Measurements from ENCODE around the gene IPO4.
A peak's percentile ranks its signal among the peaks of the same experiment; 100 is the strongest.

Gene IPO4

GRCh38 chr14:24232645-24233537 lies 44.3 kb upstream of the IPO4 start, which contains the start of gene GMPR2:
Gene GMPR2, plus strand, starts transcription at chr14:24232929. Its CDS starts 325 bp downstream, at chr14:24233254.
- no peaks in the 10 kb centered on the region for H3K9me3 ChIP-seq (ENCODE audit: control insufficient read depth, low read length)
- peaks cover 24 to 51% of the 10 kb centered on the region in 2 experiments for H3K36me3 ChIP-seq (ENCODE audit: control insufficient read depth in 1 of 2, insufficient read depth in 2 of 2, low read depth in 1 of 2, low read length in 2 of 2)
- H3K4me1 ChIP-seq (ENCODE audit: control insufficient read depth, insufficient read depth, low read depth, low read length): peaks cover 9% of the 10 kb centered on the region
- peak within 1 kb of the TSS in 1 of 2 experiments; percentile 37 for H3K23ac ChIP-seq (ENCODE audit: low read length in 2 of 2)
- peak within 1 kb of the TSS; percentile 64 for H2AK5ac ChIP-seq (ENCODE audit: low read length, severe bottlenecking)
- H3K4me3 ChIP-seq (ENCODE audit: insufficient read depth in 1 of 2, low read depth in 1 of 2, low read length in 2 of 2): peak within 1 kb of the TSS; percentile 83 to 99
- H2BK120ac ChIP-seq (ENCODE audit: low read depth, low read length): peak within 1 kb of the TSS; percentile 77
- WGBS: 10% methylated on average over 33 of the region's 38 CpGs
- H3K14ac ChIP-seq (ENCODE audit: low read length in 2 of 2): peak within 1 kb of the TSS in 1 of 2 experiments; percentile 85
- peaks cover 26% of the 10 kb centered on the region for H3K79me1 ChIP-seq (replicated peaks; ENCODE audit: low read length, poor library complexity, severe bottlenecking)
- H3K18ac ChIP-seq (ENCODE audit: low read depth in 1 of 2, low read length in 2 of 2): peak within 1 kb of the TSS; percentile 96
- peak within 1 kb of the TSS; percentile 75 for H3K4me2 ChIP-seq (ENCODE audit: low read length, poor library complexity, severe bottlenecking)
- H3K27ac ChIP-seq (ENCODE audit: low read length, poor library complexity, severe bottlenecking): peak within 1 kb of the TSS; percentile 99
- DNase-seq: peak; percentile 26
- H2AFZ ChIP-seq (ENCODE audit: low read depth, low read length): peak within 1 kb of the TSS; percentile 74
- H2BK15ac ChIP-seq (ENCODE audit: low read depth, poor library complexity, severe bottlenecking): peak within 1 kb of the TSS; percentile 90
- peak within 1 kb of the TSS; percentile 88 for H4K91ac ChIP-seq (ENCODE audit: low read length)
- peak within 1 kb of the TSS; percentile 98 for H3K9ac ChIP-seq (ENCODE audit: low read length)
- H2BK5ac ChIP-seq (ENCODE audit: low read depth, low read length, poor library complexity, severe bottlenecking): peak within 1 kb of the TSS; percentile 80
- peak within 1 kb of the TSS; percentile 1 to 45 for H2BK12ac ChIP-seq (ENCODE audit: low read length in 2 of 2)
- no peaks in the 10 kb centered on the region for H3K27me3 ChIP-seq (ENCODE audit: control insufficient read depth in 1 of 2, insufficient read depth in 1 of 2, low read length in 2 of 2)
- H4K8ac ChIP-seq (ENCODE audit: low read length): peak within 1 kb of the TSS; percentile 93
- H3K4ac ChIP-seq (ENCODE audit: low read depth in 1 of 2, low read length in 2 of 2): peak within 1 kb of the TSS; percentile 95 to 97

- Histone ChIP-seq H3K18ac (ENCODE audit: low read depth in 1 of 2, low read length in 2 of 2) (peak within 1 kb of the TSS; percentile 96), H3K4ac (ENCODE audit: low read depth in 1 of 2, low read length in 2 of 2) (peak within 1 kb of the TSS; percentile 95 to 97), H3K27me3 (ENCODE audit: control insufficient read depth in 1 of 2, insufficient read depth in 1 of 2, low read length in 2 of 2) (no peaks in the 10 kb centered on the region), H2BK5ac (ENCODE audit: low read depth, low read length, poor library complexity, severe bottlenecking) (peak within 1 kb of the TSS; percentile 80), H3K4me3 (ENCODE audit: insufficient read depth in 1 of 2, low read depth in 1 of 2, low read length in 2 of 2) (peak within 1 kb of the TSS; percentile 83 to 99), H3K9ac (ENCODE audit: low read length) (peak within 1 kb of the TSS; percentile 98), H3K36me3 (ENCODE audit: control insufficient read depth in 1 of 2, insufficient read depth in 2 of 2, low read depth in 1 of 2, low read length in 2 of 2) (peaks cover 21 to 51% of the 10 kb centered on the region in 2 experiments), H2BK120ac (ENCODE audit: low read depth, low read length) (peak within 1 kb of the TSS; percentile 77), H3K9me3 (ENCODE audit: control insufficient read depth, low read length) (no peaks in the 10 kb centered on the region), H3K14ac (ENCODE audit: low read length in 2 of 2) (peak within 1 kb of the TSS in 1 of 2 experiments; percentile 85), H3K79me1 (replicated peaks; ENCODE audit: low read length, poor library complexity, severe bottlenecking) (peaks cover 21% of the 10 kb centered on the region), H2AK5ac (ENCODE audit: low read length, severe bottlenecking) (peak within 1 kb of the TSS; percentile 58), H3K23ac (ENCODE audit: low read length in 2 of 2) (peak within 1 kb of the TSS in 1 of 2 experiments; percentile 37), H4K8ac (ENCODE audit: low read length) (peak within 1 kb of the TSS; percentile 93), H2BK12ac (ENCODE audit: low read length in 2 of 2) (peak within 1 kb of the TSS; percentile 1 to 32), H2BK15ac (ENCODE audit: low read depth, poor library complexity, severe bottlenecking) (peak within 1 kb of the TSS; percentile 90), H2AFZ (ENCODE audit: low read depth, low read length) (peak within 1 kb of the TSS; percentile 74), H3K27ac (ENCODE audit: low read length, poor library complexity, severe bottlenecking) (peak within 1 kb of the TSS; percentile 99), H3K4me2 (ENCODE audit: low read length, poor library complexity, severe bottlenecking) (peak within 1 kb of the TSS; percentile 75), H3K4me1 (ENCODE audit: control insufficient read depth, insufficient read depth, low read depth, low read length) (peaks cover 9% of the 10 kb centered on the region), H4K91ac (ENCODE audit: low read length) (peak within 1 kb of the TSS; percentile 89)
- under 1% methylated on average over 29 of the region's 30 CpGs for WGBS
- DNase-seq: peak; percentile 99
These were observed 43.6 kb upstream of the IPO4 start, which contains the start of gene NEDD8 for GRCh38 chr14:24232121-24232644. Gene NEDD8, minus strand, starts transcription at chr14:24232367. Its CDS starts 100 bp downstream, at chr14:24232267.

DNA sequence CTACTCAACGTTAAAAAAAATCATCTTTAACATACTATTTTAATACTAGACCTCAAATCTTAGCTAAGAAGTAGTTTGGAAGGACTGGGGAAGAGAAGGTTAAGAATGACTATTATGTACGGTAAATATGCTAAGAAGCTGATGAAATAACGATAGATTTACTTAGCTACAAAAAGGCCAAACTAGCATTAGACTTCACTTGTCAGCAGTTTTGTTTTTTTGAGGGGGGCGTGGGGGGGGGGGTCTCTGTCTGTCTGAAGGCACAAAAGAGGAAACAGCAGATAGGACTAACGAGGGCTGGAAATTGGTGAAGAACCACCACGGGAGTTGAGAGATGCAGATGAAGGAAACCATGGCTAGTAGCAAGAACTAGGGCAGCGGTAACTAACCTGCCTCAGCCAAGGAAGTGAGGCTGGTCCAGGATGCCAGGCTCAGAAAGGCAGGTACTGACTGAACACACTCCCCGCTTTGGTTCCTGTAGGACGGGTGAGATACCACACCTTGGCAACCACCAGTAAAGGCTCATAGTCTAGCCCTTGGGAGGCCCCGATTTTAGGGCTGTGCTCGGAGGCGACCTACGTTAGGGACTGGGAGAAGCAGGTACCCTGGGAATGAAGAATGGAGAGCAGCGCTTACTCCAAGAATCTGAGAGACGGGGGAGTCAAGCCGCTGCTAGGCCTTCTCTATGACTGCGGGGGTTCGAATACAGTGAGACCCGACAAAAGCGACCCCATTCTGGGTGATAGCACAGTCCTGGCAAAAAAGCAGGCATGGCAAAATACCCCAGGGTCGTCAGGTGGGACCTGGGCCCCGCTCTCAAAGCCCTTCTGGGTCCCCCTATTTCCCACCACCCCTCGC lies 42.9 kb upstream of the IPO4 start:
- no peaks in the 10 kb centered on the region for H3K9me3 ChIP-seq (ENCODE audit: control insufficient read depth, low read length)
- H2BK5ac ChIP-seq (ENCODE audit: low read depth, low read length, poor library complexity, severe bottlenecking): no peak overlapping the region
- no peak overlapping the region for H2BK12ac ChIP-seq (ENCODE audit: low read length in 2 of 2)
- H3K36me3 ChIP-seq (ENCODE audit: control insufficient read depth in 1 of 2, insufficient read depth in 2 of 2, low read depth in 1 of 2, low read length in 2 of 2): peaks cover 14 to 51% of the 10 kb centered on the region in 2 experiments
- H3K4ac ChIP-seq (ENCODE audit: low read depth in 1 of 2, low read length in 2 of 2): peak overlapping the region in 1 of 2 experiments; percentile 81
- peak overlapping the region; percentile 83 to 99 for H3K4me3 ChIP-seq (ENCODE audit: insufficient read depth in 1 of 2, low read depth in 1 of 2, low read length in 2 of 2)
- H2BK120ac ChIP-seq (ENCODE audit: low read depth, low read length): no peak overlapping the region
- H3K23ac ChIP-seq (ENCODE audit: low read length in 2 of 2): no peak overlapping the region
- H2BK15ac ChIP-seq (ENCODE audit: low read depth, poor library complexity, severe bottlenecking): no peak overlapping the region
- peak overlapping the region; percentile 81 for H4K8ac ChIP-seq (ENCODE audit: low read length)
- H3K9ac ChIP-seq (ENCODE audit: low read length): peak overlapping the region; percentile 98
- 22% methylated on average over 22 of the region's 23 CpGs for WGBS
- peak overlapping the region; percentile 99 for H3K27ac ChIP-seq (ENCODE audit: low read length, poor library complexity, severe bottlenecking)
- H2AK5ac ChIP-seq (ENCODE audit: low read length, severe bottlenecking): peak overlapping the region; percentile 13
- no peak overlapping the region for H3K14ac ChIP-seq (ENCODE audit: low read length in 2 of 2)
- H3K4me2 ChIP-seq (ENCODE audit: low read length, poor library complexity, severe bottlenecking): peak overlapping the region; percentile 75
- H2AFZ ChIP-seq (ENCODE audit: low read depth, low read length): peak overlapping the region; percentile 18
- peaks cover 14% of the 10 kb centered on the region for H3K79me1 ChIP-seq (replicated peaks; ENCODE audit: low read length, poor library complexity, severe bottlenecking)
- peak overlapping the region; percentile 16 to 84 for H3K18ac ChIP-seq (ENCODE audit: low read depth in 1 of 2, low read length in 2 of 2)
- H3K4me1 ChIP-seq (ENCODE audit: control insufficient read depth, insufficient read depth, low read depth, low read length): peaks cover 9% of the 10 kb centered on the region
- DNase-seq: no peak
- H3K27me3 ChIP-seq (ENCODE audit: control insufficient read depth in 1 of 2, insufficient read depth in 1 of 2, low read length in 2 of 2): no peaks in the 10 kb centered on the region
- peak overlapping the region; percentile 89 for H4K91ac ChIP-seq (ENCODE audit: low read length)
